Calu3 (cell line): Measurements from ENCODE around the gene PPP1R36. TPM values are rescaled to one million over a fixed set of nuclear protein-coding genes. Genes with fewer than 3 reads are reported as not detected.
"Not testable (repeated sequence)": the region's sequence is repeated elsewhere in the genome, so short reads cannot be mapped to it uniquely, and the experiment has no call there.

ENCODE experiments used
- BruUV-seq: library from RNA; stranded (reverse); fragments of 400-500 nt; replicated peaks from 2 replicates; lab custom pipeline; 2021; lab: Mats Ljungman, UMichigan
- CTCF ChIA-PET: fragments of 300-600 bp; sonication (Branson Sonifier 250); formaldehyde crosslinking; loops from one replicate; lab custom pipeline; 2022; ENCODE audit warnings: antibody characterized with exemption; lab: Charles Lee
- DNase-seq: peaks from one replicate; pipeline ENCODE4 v3.0.0; 2022
- H3K27ac Mint-ChIP-seq: one replicate; pipeline ENCODE4 v1.8.0; 2022; ENCODE audit warnings: mixed read lengths; ENCODE audit not compliant: unreplicated experiment
- H3K27me3 Mint-ChIP-seq: one replicate; pipeline ENCODE4 v1.8.0; 2022; ENCODE audit warnings: mixed read lengths; ENCODE audit not compliant: unreplicated experiment
- H3K36me3 Mint-ChIP-seq: one replicate; pipeline ENCODE4 v1.8.0; 2022; ENCODE audit warnings: mild to moderate bottlenecking, moderate library complexity, mixed read lengths; ENCODE audit not compliant: insufficient read depth, unreplicated experiment
- H3K4me1 Mint-ChIP-seq: one replicate; pipeline ENCODE4 v1.8.0; 2022; ENCODE audit warnings: mild to moderate bottlenecking, low read depth, mixed read lengths; ENCODE audit not compliant: unreplicated experiment
- H3K4me3 Mint-ChIP-seq: one replicate; pipeline ENCODE4 v1.8.0; 2022; ENCODE audit warnings: mild to moderate bottlenecking, low read depth, moderate library complexity, mixed read lengths; ENCODE audit not compliant: unreplicated experiment
- H3K9me3 Mint-ChIP-seq: one replicate; pipeline ENCODE4 v1.8.0; 2022; ENCODE audit warnings: low read depth, mixed read lengths; ENCODE audit not compliant: unreplicated experiment
- CTCF ChIP-seq: fragments of 200-600 bp; IDR thresholded peaks from one replicate; pipeline ENCODE4 v1.8.0; 2022; ENCODE audit warnings: antibody characterized with exemption; ENCODE audit not compliant: unreplicated experiment
- intact Hi-C: fragments of 100-400 bp; cut with micrococcal nuclease; formaldehyde crosslinking; loops from one replicate; pipeline ENCODE4 v1.10.0; 2022; ENCODE audit not compliant: unreplicated experiment
- total RNA-seq: library from RNA; stranded (reverse); gene quantifications from 2 replicates; pipeline ENCODE4 v1.2.3, GENCODE V29; 2022

Gene PPP1R36
- total RNA-seq, 1 experiment from 2014 or later: 0.40 TPM

- BruUV-seq: no TSS peak
- H3K27me3 Mint-ChIP-seq: no peaks in the 10 kb centered on the region
Observed at GRCh38 chr14:64569138-64569631, 19.4 kb downstream of the PPP1R36 start.

GRCh38 chr14:64569646-64570045, 19.9 kb downstream of the PPP1R36 start:
- H3K27ac Mint-ChIP-seq, BruUV-seq, intact Hi-C loops, H3K4me3 Mint-ChIP-seq, H3K27me3 Mint-ChIP-seq, H3K36me3 Mint-ChIP-seq, CTCF ChIA-PET, H3K4me1 Mint-ChIP-seq, DNase-seq, H3K9me3 Mint-ChIP-seq: not testable (repeated sequence)

More at GRCh38 chr14:64569138-64569631, 19.4 kb downstream of the PPP1R36 start:
- no peaks in the 10 kb centered on the region for H3K9me3 Mint-ChIP-seq
- no peak for DNase-seq
- H3K4me1 Mint-ChIP-seq: no peaks in the 10 kb centered on the region
- CTCF ChIA-PET: interaction anchor here (0.8 kb wide), 1 partner anchor 12 kb away, joined by 3 read pairs; no protein-coding TSS in a partner anchor
- no peak for TF ChIP-seq CTCF
- intact Hi-C loops: no loop called here
- no peak overlapping the region for H3K4me3 Mint-ChIP-seq
- peaks cover 5% of the 10 kb centered on the region for H3K36me3 Mint-ChIP-seq
- H3K27ac Mint-ChIP-seq: no peak overlapping the region

- no peak for DNase-seq
- CTCF ChIA-PET: interaction anchor here (0.6 kb wide), 1 partner anchor 328 kb away, joined by 3 read pairs; no protein-coding TSS in a partner anchor
- Mint-ChIP-seq H3K4me1 (no peaks in the 10 kb centered on the region), H3K9me3 (no peaks in the 10 kb centered on the region), H3K27ac (no peak overlapping the region), H3K36me3 (peaks cover 5% of the 10 kb centered on the region), H3K4me3 (no peak overlapping the region), H3K27me3 (no peaks in the 10 kb centered on the region)
- BruUV-seq: no TSS peak
- intact Hi-C loops: no loop called here
- TF ChIP-seq CTCF: no peak
Observed at GRCh38 chr14:64572386-64573104, 22.8 kb downstream of the PPP1R36 start.

GRCh38 chr14:64573109-64573508, 23.3 kb downstream of the PPP1R36 start:
- CTCF ChIA-PET: no interaction called here
- intact Hi-C loops: no loop called here
- H3K9me3 Mint-ChIP-seq: no peaks in the 10 kb centered on the region
- no peak for TF ChIP-seq CTCF
- H3K36me3 Mint-ChIP-seq: peaks cover 5% of the 10 kb centered on the region
- H3K27ac Mint-ChIP-seq: no peak overlapping the region
- no peaks in the 10 kb centered on the region for H3K27me3 Mint-ChIP-seq
- DNase-seq: no peak
- BruUV-seq: no TSS peak
- no peaks in the 10 kb centered on the region for H3K4me1 Mint-ChIP-seq
- H3K4me3 Mint-ChIP-seq: no peak overlapping the region
